ENCODE data around the gene CHRNB2. TPM values are rescaled to one million over a fixed set of nuclear protein-coding genes. Genes with fewer than 3 reads are reported as not detected.

The CHRNB2 gene
- total and polyA plus RNA-seq, 9 of the 15 experiments (the other 6 are each of a cell fraction or from before 2014, with no cell fraction given): 0.01 TPM; not detected in 8

DNA sequence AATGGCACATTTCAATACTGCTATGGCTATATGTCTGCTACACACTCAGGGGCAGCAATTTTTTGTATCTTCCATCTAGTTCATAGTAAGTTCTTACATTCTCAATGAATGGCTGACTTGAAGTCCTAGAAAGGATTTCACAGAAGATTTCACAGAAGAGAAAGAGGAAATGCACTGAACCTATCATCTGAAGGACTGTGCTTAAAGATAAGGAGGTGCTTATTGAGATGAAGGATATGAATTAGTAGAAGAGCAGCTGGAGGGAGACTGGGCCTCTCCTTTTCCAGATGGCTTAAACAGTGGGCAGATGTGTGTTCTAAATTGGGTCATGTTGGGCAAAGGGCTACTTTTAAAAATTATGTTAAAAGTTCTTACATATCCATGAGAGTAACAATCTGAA lies 25.8 kb downstream of the CHRNB2 start (continued):
- TF ChIP-seq, protein P1, sequence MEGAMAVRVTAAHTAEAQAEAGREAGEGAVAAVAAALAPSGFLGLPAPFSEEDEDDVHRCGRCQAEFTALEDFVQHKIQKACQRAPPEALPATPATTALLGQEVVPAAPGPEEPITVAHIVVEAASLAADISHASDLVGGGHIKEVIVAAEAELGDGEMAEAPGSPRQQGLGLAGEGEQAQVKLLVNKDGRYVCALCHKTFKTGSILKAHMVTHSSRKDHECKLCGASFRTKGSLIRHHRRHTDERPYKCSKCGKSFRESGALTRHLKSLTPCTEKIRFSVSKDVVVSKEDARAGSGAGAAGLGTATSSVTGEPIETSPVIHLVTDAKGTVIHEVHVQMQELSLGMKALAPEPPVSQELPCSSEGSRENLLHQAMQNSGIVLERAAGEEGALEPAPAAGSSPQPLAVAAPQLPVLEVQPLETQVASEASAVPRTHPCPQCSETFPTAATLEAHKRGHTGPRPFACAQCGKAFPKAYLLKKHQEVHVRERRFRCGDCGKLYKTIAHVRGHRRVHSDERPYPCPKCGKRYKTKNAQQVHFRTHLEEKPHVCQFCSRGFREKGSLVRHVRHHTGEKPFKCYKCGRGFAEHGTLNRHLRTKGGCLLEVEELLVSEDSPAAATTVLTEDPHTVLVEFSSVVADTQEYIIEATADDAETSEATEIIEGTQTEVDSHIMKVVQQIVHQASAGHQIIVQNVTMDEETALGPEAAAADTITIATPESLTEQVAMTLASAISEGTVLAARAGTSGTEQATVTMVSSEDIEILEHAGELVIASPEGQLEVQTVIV (CRISPR knock-in tag; IDR thresholded peaks at IDR 0.05; ENCODE audit: borderline replicate concordance): no peak

GRCh38 chr1:154594811-154595210 lies 27.2 kb downstream of the CHRNB2 start:
- Histone ChIP-seq H3K9me3 (replicated peaks; ENCODE audit: control insufficient read depth, insufficient read depth, low read depth, low read length) (no peaks in the 10 kb centered on the region), H3K9ac (ENCODE audit: insufficient read depth in 1 of 2, low read depth in 2 of 2, low read length in 2 of 2) (no peak overlapping the region), H2AFZ (ENCODE audit: low read depth, low read length) (no peak overlapping the region), H3K36me3 (ENCODE audit: control insufficient read depth, insufficient read depth, low read length) (peaks cover 94% of the 10 kb centered on the region), H3K4me1 (replicated peaks in 1 of 2; ENCODE audit: control insufficient read depth in 2 of 2, insufficient read depth in 2 of 2, low read length in 2 of 2) (peaks cover 0 to 17% of the 10 kb centered on the region in 2 experiments; a peak in 3 of 5 replicates), H3K27me3 (ENCODE audit: control insufficient read depth in 2 of 2, insufficient read depth in 2 of 2, low read length in 2 of 2) (no peaks in the 10 kb centered on the region), H4K20me1 (replicated peaks; ENCODE audit: control insufficient read depth, insufficient read depth, low read length) (no peaks in the 10 kb centered on the region; the same call in 1 of the 2 replicates), H3K9me1 (ENCODE audit: control insufficient read depth, insufficient read depth, low read length) (no peaks in the 10 kb centered on the region), H3K79me2 (ENCODE audit: control insufficient read depth, insufficient read depth, low read length) (0 out of 3 replicates have a peak, but pooled peaks cover 2% of the 10 kb centered on the region), H3K27ac (ENCODE audit: extremely low read depth, low read depth, low read length) (no peak overlapping the region), H3K4me2 (ENCODE audit: insufficient read depth, low read length) (no peak overlapping the region), H3K4me3 (no peak overlapping the region)
- FAIRE-seq (no peak), DNase-seq (ENCODE audit: extremely low read depth in 1 of 4, low spot score in 3 of 4) (no peak), ATAC-seq (no peak; the same call in 2 of the 3 replicates)
- no TSS peak for BruUV-seq (replicated peaks)
- WGBS (ENCODE audit: insufficient coverage, low coverage, missing lambda C conversion rate): 64% methylated on average over 7 of the region's 7 CpGs
- POLR2A ChIA-PET: interaction anchor here (1.1 to 2.7 kb wide), 4 partner anchors 10 to 19 kb away, joined by 3 to 9 read pairs (median 5); no protein-coding TSS in a partner anchor
- TF ChIP-seq CBFA2T3 (IDR thresholded peaks at IDR 0.05): peak; percentile 29
- TF ChIP-seq MEIS2 (IDR thresholded peaks at IDR 0.05; ENCODE audit: partially characterized antibody): peak; percentile 52
- peak; percentile 53 for TF ChIP-seq PKNOX1 (IDR thresholded peaks at IDR 0.05)
- no peak for TF ChIP-seq GATAD2B (IDR thresholded peaks at IDR 0.05; ENCODE audit: borderline replicate concordance)
- in situ Hi-C loops (cut with MboI): no loop called here
- intact Hi-C loops (cut with micrococcal nuclease): no loop called here
- CTCF ChIA-PET (ENCODE audit: low intra/inter-chr PET ratio): no interaction called here
